ENCODE data around the gene VTI1A. TPM values are rescaled to one million over a fixed set of nuclear protein-coding genes. Genes with fewer than 3 reads are reported as not detected.

The VTI1A gene
- total RNA-seq, 1 experiment from 2014 or later = 61.7 TPM

- Histone ChIP-seq H3K9me3 (ENCODE audit: low read length) (no peaks in the 10 kb centered on the region), H3K9me2 (replicated peaks; ENCODE audit: insufficient read depth, low read length) (no peaks in the 10 kb centered on the region), H3K4me2 (ENCODE audit: low read depth, low read length, poor library complexity, severe bottlenecking) (no peak overlapping the region), H3K27ac (ENCODE audit: low read length) (no peak overlapping the region), H4K20me1 (ENCODE audit: insufficient read depth, low read depth, low read length) (no peaks in the 10 kb centered on the region), H3K9ac (ENCODE audit: low read length) (no peak overlapping the region), H3K36me3 (ENCODE audit: insufficient read depth, low read length) (no peaks in the 10 kb centered on the region), H2AFZ (ENCODE audit: low read length) (no peak overlapping the region), H3K4me3 (ENCODE audit: low read length) (no peak overlapping the region), H3K4me1 (ENCODE audit: low read length) (no peaks in the 10 kb centered on the region), H3K27me3 (ENCODE audit: low read length) (no peaks in the 10 kb centered on the region), H3K79me2 (ENCODE audit: low read length) (no peaks in the 10 kb centered on the region)
- DNase-seq = no peak
Observed at GRCh38 chr10:112763916-112764520, 317.0 kb downstream of the VTI1A start.

GRCh38 chr10:112765717-112766235 is 318.8 kb downstream of the VTI1A start:
- Histone ChIP-seq H3K9ac (ENCODE audit: low read length) (no peak overlapping the region), H3K4me2 (ENCODE audit: low read depth, low read length, poor library complexity, severe bottlenecking) (no peak overlapping the region), H3K36me3 (ENCODE audit: insufficient read depth, low read length) (no peaks in the 10 kb centered on the region), H3K4me3 (ENCODE audit: low read length) (no peak overlapping the region), H4K20me1 (ENCODE audit: insufficient read depth, low read depth, low read length) (no peaks in the 10 kb centered on the region), H3K9me2 (replicated peaks; ENCODE audit: insufficient read depth, low read length) (no peaks in the 10 kb centered on the region), H3K27me3 (ENCODE audit: low read length) (no peaks in the 10 kb centered on the region), H3K4me1 (ENCODE audit: low read length) (no peaks in the 10 kb centered on the region), H3K79me2 (ENCODE audit: low read length) (no peaks in the 10 kb centered on the region), H3K9me3 (ENCODE audit: low read length) (no peaks in the 10 kb centered on the region), H3K27ac (ENCODE audit: low read length) (no peak overlapping the region), H2AFZ (ENCODE audit: low read length) (no peak overlapping the region)
- no peak for DNase-seq

DNA sequence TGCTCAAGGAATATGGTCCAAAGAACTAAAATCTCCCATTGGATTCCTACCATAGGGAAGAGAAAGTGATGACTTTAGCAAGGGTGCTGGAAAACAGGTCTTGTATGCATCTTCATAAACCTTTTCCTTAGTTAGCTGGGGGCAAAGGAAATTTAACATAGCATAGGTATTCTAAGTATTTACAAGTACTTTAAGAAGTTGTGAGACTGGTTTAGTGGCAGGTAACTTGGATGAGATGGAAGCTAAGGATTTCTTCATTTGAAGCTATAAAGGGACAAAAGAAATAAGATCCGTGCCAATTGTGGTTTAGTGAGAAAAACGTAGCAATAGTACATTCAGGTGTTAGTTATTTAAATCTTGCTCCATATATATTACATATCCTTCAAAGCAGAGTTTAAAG is 319.6 kb downstream of the VTI1A start:
- Histone ChIP-seq H3K36me3 (ENCODE audit: insufficient read depth, low read length) (no peaks in the 10 kb centered on the region), H3K4me1 (ENCODE audit: low read length) (no peaks in the 10 kb centered on the region), H3K9me3 (ENCODE audit: low read length) (no peaks in the 10 kb centered on the region), H2AFZ (ENCODE audit: low read length) (no peak overlapping the region), H3K4me2 (ENCODE audit: low read depth, low read length, poor library complexity, severe bottlenecking) (no peak overlapping the region), H3K9ac (ENCODE audit: low read length) (no peak overlapping the region), H3K27me3 (ENCODE audit: low read length) (no peaks in the 10 kb centered on the region), H3K79me2 (ENCODE audit: low read length) (no peaks in the 10 kb centered on the region), H3K4me3 (ENCODE audit: low read length) (no peak overlapping the region), H4K20me1 (ENCODE audit: insufficient read depth, low read depth, low read length) (no peaks in the 10 kb centered on the region), H3K9me2 (replicated peaks; ENCODE audit: insufficient read depth, low read length) (no peaks in the 10 kb centered on the region), H3K27ac (ENCODE audit: low read length) (no peak overlapping the region)
- no peak for DNase-seq

DNA sequence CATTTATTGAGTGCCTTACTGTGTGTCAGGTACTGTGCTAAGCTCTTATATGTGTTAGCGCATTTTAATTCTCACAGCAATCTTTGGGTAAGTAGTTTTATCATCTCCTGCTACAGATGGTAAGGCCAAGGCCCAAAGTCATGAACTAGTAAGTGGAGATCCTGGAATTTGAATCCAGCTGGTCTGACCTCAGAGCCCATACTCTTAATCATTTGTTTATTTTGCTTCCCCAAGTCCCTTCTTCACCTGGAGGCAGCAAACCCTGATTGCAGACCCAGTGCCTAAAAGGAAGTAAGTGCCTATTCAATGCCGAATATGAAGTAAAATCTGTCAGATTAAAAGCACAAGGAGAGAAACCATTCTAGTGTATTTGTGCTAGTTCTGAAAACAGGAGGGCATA is 320.1 kb downstream of the VTI1A start:
- no peak overlapping the region for H3K4me2 ChIP-seq (ENCODE audit: low read depth, low read length, poor library complexity, severe bottlenecking)
- H3K79me2 ChIP-seq (ENCODE audit: low read length) = no peaks in the 10 kb centered on the region
- no peak overlapping the region for H2AFZ ChIP-seq (ENCODE audit: low read length)
- H3K27me3 ChIP-seq (ENCODE audit: low read length) = no peaks in the 10 kb centered on the region
- no peaks in the 10 kb centered on the region for H3K36me3 ChIP-seq (ENCODE audit: insufficient read depth, low read length)
- no peak overlapping the region for H3K9ac ChIP-seq (ENCODE audit: low read length)
- no peaks in the 10 kb centered on the region for H3K9me2 ChIP-seq (replicated peaks; ENCODE audit: insufficient read depth, low read length)
- no peaks in the 10 kb centered on the region for H4K20me1 ChIP-seq (ENCODE audit: insufficient read depth, low read depth, low read length)
- H3K4me1 ChIP-seq (ENCODE audit: low read length) = no peaks in the 10 kb centered on the region
- no peak for DNase-seq
- H3K9me3 ChIP-seq (ENCODE audit: low read length) = no peaks in the 10 kb centered on the region
- H3K4me3 ChIP-seq (ENCODE audit: low read length) = no peak overlapping the region
- no peak overlapping the region for H3K27ac ChIP-seq (ENCODE audit: low read length)

- no peak overlapping the region for H3K4me3 ChIP-seq (ENCODE audit: low read length)
- H3K9me2 ChIP-seq (replicated peaks; ENCODE audit: insufficient read depth, low read length) = no peaks in the 10 kb centered on the region
- DNase-seq = no peak
- no peaks in the 10 kb centered on the region for H3K36me3 ChIP-seq (ENCODE audit: insufficient read depth, low read length)
- H3K79me2 ChIP-seq (ENCODE audit: low read length) = no peaks in the 10 kb centered on the region
- H3K4me1 ChIP-seq (ENCODE audit: low read length) = no peaks in the 10 kb centered on the region
- H4K20me1 ChIP-seq (ENCODE audit: insufficient read depth, low read depth, low read length) = no peaks in the 10 kb centered on the region
- H3K27me3 ChIP-seq (ENCODE audit: low read length) = no peaks in the 10 kb centered on the region
- no peak overlapping the region for H2AFZ ChIP-seq (ENCODE audit: low read length)
- H3K4me2 ChIP-seq (ENCODE audit: low read depth, low read length, poor library complexity, severe bottlenecking) = no peak overlapping the region
- no peak overlapping the region for H3K27ac ChIP-seq (ENCODE audit: low read length)
- H3K9ac ChIP-seq (ENCODE audit: low read length) = no peak overlapping the region
- no peaks in the 10 kb centered on the region for H3K9me3 ChIP-seq (ENCODE audit: low read length)
Observed at GRCh38 chr10:112768121-112768520, 321.1 kb downstream of the VTI1A start.

DNA sequence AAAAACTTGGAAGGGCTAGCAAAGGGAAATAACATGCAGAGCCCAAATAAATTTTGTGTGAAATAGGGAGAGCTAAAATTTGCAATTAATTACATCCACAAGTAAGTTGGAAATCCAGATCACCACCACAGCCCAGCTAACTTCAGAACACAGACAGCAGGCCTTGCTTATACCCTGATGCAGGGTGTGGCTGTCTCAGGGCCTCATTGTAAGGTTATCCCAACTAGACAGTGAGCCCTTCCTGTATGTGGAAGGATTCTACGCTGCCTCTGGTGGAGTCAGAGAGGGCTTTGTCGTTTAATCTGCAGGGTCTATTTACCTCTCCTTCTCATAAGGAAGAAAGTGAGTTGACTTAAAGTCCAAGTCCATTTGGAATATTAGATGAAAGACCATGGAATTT is 322.1 kb downstream of the VTI1A start:
- no peak overlapping the region for H3K4me2 ChIP-seq (ENCODE audit: low read depth, low read length, poor library complexity, severe bottlenecking)
- no peaks in the 10 kb centered on the region for H4K20me1 ChIP-seq (ENCODE audit: insufficient read depth, low read depth, low read length)
- no peaks in the 10 kb centered on the region for H3K79me2 ChIP-seq (ENCODE audit: low read length)
- H2AFZ ChIP-seq (ENCODE audit: low read length) = no peak overlapping the region
- H3K9me2 ChIP-seq (replicated peaks; ENCODE audit: insufficient read depth, low read length) = no peaks in the 10 kb centered on the region
- H3K4me1 ChIP-seq (ENCODE audit: low read length) = no peaks in the 10 kb centered on the region
- no peaks in the 10 kb centered on the region for H3K27me3 ChIP-seq (ENCODE audit: low read length)
- no peak for DNase-seq
- H3K27ac ChIP-seq (ENCODE audit: low read length) = no peak overlapping the region
- no peak overlapping the region for H3K4me3 ChIP-seq (ENCODE audit: low read length)
- no peaks in the 10 kb centered on the region for H3K9me3 ChIP-seq (ENCODE audit: low read length)
- H3K36me3 ChIP-seq (ENCODE audit: insufficient read depth, low read length) = no peaks in the 10 kb centered on the region
- H3K9ac ChIP-seq (ENCODE audit: low read length) = no peak overlapping the region

DNA sequence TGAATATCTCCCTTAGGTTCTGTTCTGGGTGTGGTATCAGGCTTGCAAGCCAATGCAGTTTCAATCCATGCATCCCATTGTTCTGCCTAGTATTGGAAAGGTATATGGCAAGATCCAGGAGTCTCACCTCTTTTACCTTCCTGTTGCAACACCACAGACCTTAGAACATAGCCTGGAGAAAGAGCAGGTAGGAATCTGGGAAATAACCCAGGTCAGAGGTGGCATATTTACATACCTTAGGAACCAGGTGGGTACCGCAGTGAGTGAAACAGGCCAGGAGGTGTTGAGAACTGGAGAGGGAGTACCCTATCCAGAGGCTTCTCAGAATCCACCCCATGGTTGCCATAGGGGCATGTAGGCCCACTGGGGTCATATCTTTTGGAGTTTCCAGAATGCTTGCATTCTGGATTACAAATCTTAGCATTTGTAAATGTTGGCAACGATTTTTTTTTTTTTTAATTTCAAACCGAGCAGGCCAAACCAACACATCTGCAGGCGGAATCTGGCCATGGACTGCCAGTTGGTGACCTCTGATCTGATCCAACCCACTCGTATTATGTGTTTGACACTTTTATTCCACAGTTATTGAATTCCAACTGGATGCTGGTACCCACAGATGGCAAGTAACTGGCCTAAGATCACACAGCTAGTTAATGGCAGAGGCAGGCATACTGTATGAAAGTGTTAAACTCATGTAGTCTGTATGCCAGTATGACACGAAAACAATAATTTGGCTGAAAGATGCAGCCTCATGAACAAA is 322.8 kb downstream of the VTI1A start:
- Histone ChIP-seq H3K4me2 (ENCODE audit: low read depth, low read length, poor library complexity, severe bottlenecking) (no peak overlapping the region), H3K4me3 (ENCODE audit: low read length) (no peak overlapping the region), H3K27ac (ENCODE audit: low read length) (no peak overlapping the region), H2AFZ (ENCODE audit: low read length) (no peak overlapping the region), H4K20me1 (ENCODE audit: insufficient read depth, low read depth, low read length) (no peaks in the 10 kb centered on the region), H3K36me3 (ENCODE audit: insufficient read depth, low read length) (no peaks in the 10 kb centered on the region), H3K9ac (ENCODE audit: low read length) (no peak overlapping the region), H3K9me2 (replicated peaks; ENCODE audit: insufficient read depth, low read length) (no peaks in the 10 kb centered on the region), H3K79me2 (ENCODE audit: low read length) (no peaks in the 10 kb centered on the region), H3K9me3 (ENCODE audit: low read length) (no peaks in the 10 kb centered on the region), H3K4me1 (ENCODE audit: low read length) (no peaks in the 10 kb centered on the region), H3K27me3 (ENCODE audit: low read length) (no peaks in the 10 kb centered on the region)
- no peak for DNase-seq

DNA sequence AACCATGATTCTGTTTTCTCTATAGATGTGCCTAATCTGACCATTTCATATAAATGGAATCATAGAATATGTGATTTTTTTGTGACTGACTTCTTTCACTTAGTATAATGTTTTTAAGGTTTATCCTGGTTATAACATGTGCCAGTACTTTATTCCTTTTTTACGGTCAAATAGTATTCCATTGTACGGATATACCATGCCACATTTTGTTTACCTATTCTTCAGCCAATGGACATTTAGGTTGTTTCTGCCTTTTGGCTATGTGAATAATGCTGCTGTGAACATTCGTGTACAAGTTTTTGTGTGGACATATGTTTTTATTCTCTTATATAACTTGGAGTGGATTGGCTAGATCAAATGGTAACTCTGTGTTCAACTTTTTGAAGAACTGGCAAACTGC is 324.7 kb downstream of the VTI1A start:
- H3K9me3 ChIP-seq (ENCODE audit: low read length) = no peaks in the 10 kb centered on the region
- H3K4me2 ChIP-seq (ENCODE audit: low read depth, low read length, poor library complexity, severe bottlenecking) = no peak overlapping the region
- no peak overlapping the region for H2AFZ ChIP-seq (ENCODE audit: low read length)
- H3K27me3 ChIP-seq (ENCODE audit: low read length) = no peaks in the 10 kb centered on the region
- no peaks in the 10 kb centered on the region for H4K20me1 ChIP-seq (ENCODE audit: insufficient read depth, low read depth, low read length)
- H3K4me3 ChIP-seq (ENCODE audit: low read length) = no peak overlapping the region
- H3K9me2 ChIP-seq (replicated peaks; ENCODE audit: insufficient read depth, low read length) = no peaks in the 10 kb centered on the region
- H3K79me2 ChIP-seq (ENCODE audit: low read length) = no peaks in the 10 kb centered on the region
- no peaks in the 10 kb centered on the region for H3K36me3 ChIP-seq (ENCODE audit: insufficient read depth, low read length)
- DNase-seq = no peak
- H3K27ac ChIP-seq (ENCODE audit: low read length) = no peak overlapping the region
- no peaks in the 10 kb centered on the region for H3K4me1 ChIP-seq (ENCODE audit: low read length)
- H3K9ac ChIP-seq (ENCODE audit: low read length) = no peak overlapping the region
